Neural cell (in vitro differentiated cells): ENCODE results near the gene EPHA1. TPM values are rescaled to one million over a fixed set of nuclear protein-coding genes. Genes with fewer than 3 reads are reported as not detected.

Experiments
- H2AFZ ChIP-seq: fragments of 200-600, 300-800 bp; sonication (generic), shearing (Covaris generic); 2 replicates; pipeline ENCODE4 v1.6.0; 2014; ENCODE audit warnings: low read depth, mild to moderate bottlenecking, antibody characterized with exemption, low read length, moderate library complexity
- H3F3A ChIP-seq: fragments of 200-600 bp; shearing (Covaris generic); 2 replicates; pipeline ENCODE4 v1.6.1; 2016; ENCODE audit warnings: mild to moderate bottlenecking, moderate library complexity, mixed read lengths, antibody characterized with exemption, low read length; ENCODE audit not compliant: insufficient read depth, poor library complexity, severe bottlenecking
- H3K27ac ChIP-seq: fragments of 200-600, 300-800 bp; sonication (generic), shearing (Covaris generic); 2 replicates; pipeline ENCODE4 v1.5.1; 2014; ENCODE audit warnings: mild to moderate bottlenecking, low read length, moderate library complexity
- H3K27me3 ChIP-seq: fragments of 300-800, 200-600 bp; sonication (generic), shearing (Covaris generic); 2 replicates; pipeline ENCODE4 v1.6.0; 2014; ENCODE audit warnings: mild to moderate bottlenecking, low read depth, low read length, moderate library complexity; ENCODE audit not compliant: insufficient read depth
- H3K36me3 ChIP-seq: fragments of 300-800, 200-600 bp; sonication (generic), shearing (Covaris generic); 2 replicates; pipeline ENCODE4 v1.5.1; 2014; ENCODE audit warnings: mild to moderate bottlenecking, antibody characterized with exemption, low read length, moderate library complexity; ENCODE audit not compliant: insufficient read depth
- H3K4me2 ChIP-seq: fragments of 300-800, 200-600 bp; sonication (generic), shearing (Covaris generic); 2 replicates; pipeline ENCODE4 v1.6.0; 2014; ENCODE audit warnings: mild to moderate bottlenecking, low read length
- H3K4me3 ChIP-seq: fragments of 300-800, 200-600 bp; sonication (generic), shearing (Covaris generic); 2 replicates; pipeline ENCODE4 v1.5.1; 2014; ENCODE audit warnings: mild to moderate bottlenecking, low read length, moderate library complexity
- H3K79me2 ChIP-seq: fragments of 200-600 bp; shearing (Covaris generic); replicated peaks from 2 replicates; pipeline ENCODE4 v1.6.0; 2014; ENCODE audit warnings: mild to moderate bottlenecking, low read length, moderate library complexity; ENCODE audit not compliant: insufficient read depth
- H3K9ac ChIP-seq: fragments of 300-800, 200-600 bp; sonication (generic), shearing (Covaris generic); 2 replicates; pipeline ENCODE4 v1.6.1; 2016; ENCODE audit warnings: mild to moderate bottlenecking, low read length, mixed read lengths
- H3K9me2 ChIP-seq: fragments of 200-600 bp; shearing (Covaris generic); 2 replicates; pipeline ENCODE4 v1.6.1; 2016; ENCODE audit warnings: mild to moderate bottlenecking, low read length, mixed read lengths; ENCODE audit not compliant: insufficient read depth
- H3K9me3 ChIP-seq: fragments of 200-600, 300-800 bp; sonication (generic), shearing (Covaris generic); 2 replicates; pipeline ENCODE4 v1.6.1; 2016; ENCODE audit warnings: mild to moderate bottlenecking, mixed run types, low read length, moderate library complexity, mixed read lengths
- H4K20me1 ChIP-seq: fragments of 200-600 bp; shearing (Covaris generic); 2 replicates; pipeline ENCODE4 v1.6.1; 2016; ENCODE audit warnings: mild to moderate bottlenecking, mixed run types; ENCODE audit not compliant: insufficient read depth
- EP300 ChIP-seq: fragments of 450-650 bp; conservative IDR thresholded peaks from 2 replicates; pipeline ENCODE4 v1.6.1; 2014; ENCODE audit warnings: antibody characterized with exemption, mild to moderate bottlenecking, moderate library complexity; ENCODE audit not compliant: poor library complexity, severe bottlenecking
- EZH2 ChIP-seq: fragments of 200-600, 300-800 bp; shearing (Covaris generic), sonication (generic); IDR thresholded peaks from 2 replicates; pipeline ENCODE4 v1.6.1; 2014; ENCODE audit warnings: antibody characterized with exemption, low read length, borderline replicate concordance, mild to moderate bottlenecking; ENCODE audit not compliant: insufficient read depth, poor library complexity, severe bottlenecking
- MXI1 ChIP-seq: fragments of 450-650 bp; conservative IDR thresholded peaks from 2 replicates; pipeline ENCODE4 v1.6.1; 2014; ENCODE audit warnings: antibody characterized with exemption, mild to moderate bottlenecking; ENCODE audit not compliant: poor library complexity, severe bottlenecking
- POLR2AphosphoS5 ChIP-seq: IDR thresholded peaks from 2 replicates; pipeline ENCODE4 v1.6.1; 2012
- RAD21 ChIP-seq: fragments of 450-650 bp; conservative IDR thresholded peaks from 2 replicates; pipeline ENCODE4 v1.6.1; 2014; ENCODE audit warnings: antibody characterized with exemption, mild to moderate bottlenecking, moderate library complexity
- SMC3 ChIP-seq: fragments of 450-650 bp; conservative IDR thresholded peaks from 2 replicates; pipeline ENCODE4 v1.6.1; 2014; ENCODE audit warnings: antibody characterized with exemption, mild to moderate bottlenecking, moderate library complexity; ENCODE audit not compliant: poor library complexity
- TAF1 ChIP-seq: IDR thresholded peaks from 2 replicates; pipeline ENCODE4 v1.6.1; 2012; ENCODE audit warnings: low read depth
- polyA plus RNA-seq: library from polyadenylated mRNA; depleted of rRNA; stranded (reverse); fragments of >200 nt; gene quantifications from 2 replicates; pipeline ENCODE4 v1.2.3, GENCODE V29; 2014
- TF ChIP-seq, protein P1 (sequence below): fragments of 450-650 bp; IDR thresholded peaks from 2 replicates; pipeline ENCODE4 v1.5.1; 2014; ENCODE audit warnings: antibody characterized with exemption, mild to moderate bottlenecking, moderate library complexity; ENCODE audit not compliant: poor library complexity, severe bottlenecking
- TF ChIP-seq, protein P2 (sequence below): IDR thresholded peaks from 2 replicates; pipeline ENCODE4 v1.6.1; 2012; ENCODE audit warnings: borderline replicate concordance

EPHA1 gene
- polyA plus RNA-seq, 1 donor from 2014 or later = not detected

DNA sequence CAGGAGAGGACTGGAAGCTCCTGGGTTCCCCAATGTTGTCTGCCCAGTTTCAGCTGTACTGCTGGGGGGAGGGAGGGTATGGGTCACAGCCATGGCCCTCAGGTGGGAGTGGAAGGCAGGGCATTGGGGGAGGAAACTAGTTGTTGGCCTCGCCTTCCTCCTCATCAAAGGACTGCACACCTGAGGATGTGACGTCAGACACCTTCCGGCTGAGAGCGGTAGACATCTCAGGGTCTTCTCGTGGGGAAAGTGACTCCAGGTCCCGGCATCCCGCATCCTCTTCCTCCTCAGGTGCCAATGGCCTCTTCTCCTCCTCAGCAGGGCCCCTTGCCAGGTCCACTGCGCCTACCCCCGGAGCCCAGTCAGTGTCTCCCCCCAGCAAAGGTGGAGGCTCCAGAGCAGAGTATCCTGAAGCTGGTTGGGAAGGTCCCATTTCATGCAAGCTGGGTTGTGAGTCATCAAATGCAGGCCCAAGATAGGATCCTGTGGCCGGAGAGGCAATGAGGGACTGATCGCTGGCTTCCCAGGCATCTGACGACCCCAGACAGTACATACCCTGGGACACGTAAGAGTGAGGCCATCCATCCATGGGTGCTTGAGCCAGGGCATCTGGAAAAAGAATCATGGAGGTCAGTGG lies 52.1 kb downstream of the EPHA1 start:
- Histone ChIP-seq H3K4me2 (no peak overlapping the region), H3K27me3 (no peaks in the 10 kb centered on the region), H2AFZ (no peak overlapping the region), H3K9me2 (no peaks in the 10 kb centered on the region), H4K20me1 (no peaks in the 10 kb centered on the region), H3K79me2 (no peaks in the 10 kb centered on the region), H3K36me3 (no peaks in the 10 kb centered on the region), H3K9ac (no peak overlapping the region), H3K4me3 (no peak overlapping the region), H3F3A (no peaks in the 10 kb centered on the region), H3K9me3 (no peaks in the 10 kb centered on the region), H3K27ac (no peak overlapping the region)
- TF ChIP-seq EP300 (no peak), POLR2AphosphoS5 (no peak), RAD21 (no peak), MXI1 (no peak)
- TF ChIP-seq, protein P1, sequence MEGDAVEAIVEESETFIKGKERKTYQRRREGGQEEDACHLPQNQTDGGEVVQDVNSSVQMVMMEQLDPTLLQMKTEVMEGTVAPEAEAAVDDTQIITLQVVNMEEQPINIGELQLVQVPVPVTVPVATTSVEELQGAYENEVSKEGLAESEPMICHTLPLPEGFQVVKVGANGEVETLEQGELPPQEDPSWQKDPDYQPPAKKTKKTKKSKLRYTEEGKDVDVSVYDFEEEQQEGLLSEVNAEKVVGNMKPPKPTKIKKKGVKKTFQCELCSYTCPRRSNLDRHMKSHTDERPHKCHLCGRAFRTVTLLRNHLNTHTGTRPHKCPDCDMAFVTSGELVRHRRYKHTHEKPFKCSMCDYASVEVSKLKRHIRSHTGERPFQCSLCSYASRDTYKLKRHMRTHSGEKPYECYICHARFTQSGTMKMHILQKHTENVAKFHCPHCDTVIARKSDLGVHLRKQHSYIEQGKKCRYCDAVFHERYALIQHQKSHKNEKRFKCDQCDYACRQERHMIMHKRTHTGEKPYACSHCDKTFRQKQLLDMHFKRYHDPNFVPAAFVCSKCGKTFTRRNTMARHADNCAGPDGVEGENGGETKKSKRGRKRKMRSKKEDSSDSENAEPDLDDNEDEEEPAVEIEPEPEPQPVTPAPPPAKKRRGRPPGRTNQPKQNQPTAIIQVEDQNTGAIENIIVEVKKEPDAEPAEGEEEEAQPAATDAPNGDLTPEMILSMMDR = no peak
- TF ChIP-seq, protein P2, sequence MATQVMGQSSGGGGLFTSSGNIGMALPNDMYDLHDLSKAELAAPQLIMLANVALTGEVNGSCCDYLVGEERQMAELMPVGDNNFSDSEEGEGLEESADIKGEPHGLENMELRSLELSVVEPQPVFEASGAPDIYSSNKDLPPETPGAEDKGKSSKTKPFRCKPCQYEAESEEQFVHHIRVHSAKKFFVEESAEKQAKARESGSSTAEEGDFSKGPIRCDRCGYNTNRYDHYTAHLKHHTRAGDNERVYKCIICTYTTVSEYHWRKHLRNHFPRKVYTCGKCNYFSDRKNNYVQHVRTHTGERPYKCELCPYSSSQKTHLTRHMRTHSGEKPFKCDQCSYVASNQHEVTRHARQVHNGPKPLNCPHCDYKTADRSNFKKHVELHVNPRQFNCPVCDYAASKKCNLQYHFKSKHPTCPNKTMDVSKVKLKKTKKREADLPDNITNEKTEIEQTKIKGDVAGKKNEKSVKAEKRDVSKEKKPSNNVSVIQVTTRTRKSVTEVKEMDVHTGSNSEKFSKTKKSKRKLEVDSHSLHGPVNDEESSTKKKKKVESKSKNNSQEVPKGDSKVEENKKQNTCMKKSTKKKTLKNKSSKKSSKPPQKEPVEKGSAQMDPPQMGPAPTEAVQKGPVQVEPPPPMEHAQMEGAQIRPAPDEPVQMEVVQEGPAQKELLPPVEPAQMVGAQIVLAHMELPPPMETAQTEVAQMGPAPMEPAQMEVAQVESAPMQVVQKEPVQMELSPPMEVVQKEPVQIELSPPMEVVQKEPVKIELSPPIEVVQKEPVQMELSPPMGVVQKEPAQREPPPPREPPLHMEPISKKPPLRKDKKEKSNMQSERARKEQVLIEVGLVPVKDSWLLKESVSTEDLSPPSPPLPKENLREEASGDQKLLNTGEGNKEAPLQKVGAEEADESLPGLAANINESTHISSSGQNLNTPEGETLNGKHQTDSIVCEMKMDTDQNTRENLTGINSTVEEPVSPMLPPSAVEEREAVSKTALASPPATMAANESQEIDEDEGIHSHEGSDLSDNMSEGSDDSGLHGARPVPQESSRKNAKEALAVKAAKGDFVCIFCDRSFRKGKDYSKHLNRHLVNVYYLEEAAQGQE = no peak

- Histone ChIP-seq H2AFZ (no peak overlapping the region), H3K9me2 (no peaks in the 10 kb centered on the region), H3K27me3 (no peaks in the 10 kb centered on the region), H3K79me2 (no peaks in the 10 kb centered on the region), H3K9ac (no peak overlapping the region), H3F3A (no peaks in the 10 kb centered on the region), H3K9me3 (no peaks in the 10 kb centered on the region), H4K20me1 (no peaks in the 10 kb centered on the region), H3K36me3 (no peaks in the 10 kb centered on the region), H3K4me3 (no peak overlapping the region), H3K4me2 (no peak overlapping the region), H3K27ac (no peak overlapping the region)
- TF ChIP-seq SMC3 (no peak), MXI1 (no peak), EZH2 (no peak), EP300 (no peak), POLR2AphosphoS5 (no peak), RAD21 (no peak), TAF1 (no peak)
- TF ChIP-seq, protein P1 = no peak
- TF ChIP-seq, protein P2 = no peak
These were observed 52.9 kb downstream of the EPHA1 start for GRCh38 chr7:143355450-143356385.
